IMR-90 (cell line): Measurements from ENCODE around the gene TSBP1. TPM values are rescaled to one million over a fixed set of nuclear protein-coding genes. Genes with fewer than 3 reads are reported as not detected.

ENCODE experiments used
- ATAC-seq: fragments of 200-7000 bp; cut with Tn5 transposase; 2 replicates; pipeline ENCODE4 v1.9.1; 2020; ENCODE audit warnings: low read depth, mild to moderate bottlenecking, moderate library complexity
- BruUV-seq: library from RNA; stranded (reverse); fragments of 400-500 nt; replicated peaks from 2 replicates; lab custom pipeline; 2021; lab: Mats Ljungman, UMichigan
- CTCF ChIA-PET: fragments of 300-600 bp; formaldehyde crosslinking; extraction: SDS; loops from one replicate; lab custom pipeline; 2021; ENCODE audit warnings: antibody characterized with exemption; lab: Yijun Ruan, JAX
- POLR2A ChIA-PET: fragments of 300-600 bp; sonication (Branson Sonifier 250); formaldehyde crosslinking; loops from one replicate; lab custom pipeline; 2022; ENCODE audit warnings: antibody characterized with exemption; ENCODE audit not compliant: unreplicated experiment; lab: Charles Lee
- DNase-seq: peaks from one replicate; pipeline ENCODE4 v3.0.0; 2013
- H2AFZ ChIP-seq: replicated peaks from 2 replicates; pipeline ENCODE3; 2013; ENCODE audit warnings: low read length, mild to moderate bottlenecking; ENCODE audit not compliant: poor library complexity
- H2AK5ac ChIP-seq: 2 replicates; pipeline ENCODE4 v1.6.1; 2013; ENCODE audit warnings: low read depth, low read length, inconsistent platforms
- H2AK9ac ChIP-seq: replicated peaks from 2 replicates; pipeline ENCODE3; 2013; ENCODE audit warnings: mild to moderate bottlenecking, low read depth, low read length, moderate library complexity; ENCODE audit not compliant: poor library complexity
- H2BK120ac ChIP-seq: 2 replicates; pipeline ENCODE4 v1.6.1; 2013; ENCODE audit warnings: low read depth, low read length, inconsistent platforms
- H2BK15ac ChIP-seq: 3 replicates; pipeline ENCODE4 v1.6.1; 2013; ENCODE audit warnings: low read depth, low read length, inconsistent platforms
- H2BK20ac ChIP-seq: 2 replicates; pipeline ENCODE4 v1.6.1; 2013; ENCODE audit warnings: low read depth, mild to moderate bottlenecking, inconsistent platforms, low read length, moderate library complexity
- H2BK5ac ChIP-seq: 2 replicates; pipeline ENCODE4 v1.6.1; 2013; ENCODE audit warnings: mild to moderate bottlenecking, low read depth, low read length, inconsistent platforms; ENCODE audit not compliant: poor library complexity, severe bottlenecking
- H3K14ac ChIP-seq: replicated peaks from 2 replicates; pipeline ENCODE4 v1.6.1; 2013; ENCODE audit warnings: low read depth, low read length, inconsistent platforms
- H3K18ac ChIP-seq: 2 replicates; pipeline ENCODE4 v1.6.1; 2013; ENCODE audit warnings: low read depth, low read length, control low read depth
- H3K23ac ChIP-seq: 2 replicates; pipeline ENCODE4 v1.6.1; 2013; ENCODE audit warnings: low read depth, low read length, inconsistent platforms
- H3K27ac ChIP-seq: 2 replicates; pipeline ENCODE4 v1.5.1; 2013; ENCODE audit warnings: mild to moderate bottlenecking, control low read depth, low read length; ENCODE audit not compliant: insufficient read depth
- H3K27me3 ChIP-seq: 2 replicates; pipeline ENCODE4 v1.6.1; 2013; ENCODE audit warnings: low read length; ENCODE audit not compliant: control insufficient read depth, insufficient read depth
- H3K36me3 ChIP-seq: 2 replicates; pipeline ENCODE4 v1.6.1; 2013; ENCODE audit warnings: low read length, mixed read lengths; ENCODE audit not compliant: control insufficient read depth, insufficient read depth
- H3K4ac ChIP-seq: 2 replicates; pipeline ENCODE4 v1.6.1; 2013; ENCODE audit warnings: low read depth, low read length, inconsistent platforms
- H3K4me1 ChIP-seq: 2 replicates; pipeline ENCODE4 v1.6.1; 2013; ENCODE audit warnings: low read length, mixed read lengths; ENCODE audit not compliant: control insufficient read depth, insufficient read depth
- H3K4me2 ChIP-seq: 2 replicates; pipeline ENCODE4 v1.6.1; 2013; ENCODE audit warnings: low read depth, mild to moderate bottlenecking, control low read depth, low read length, moderate library complexity
- H3K4me3 ChIP-seq: 2 replicates; pipeline ENCODE4 v1.5.1; 2013; ENCODE audit warnings: low read depth, mild to moderate bottlenecking, control low read depth, low read length, moderate library complexity; ENCODE audit not compliant: insufficient read depth
- H3K56ac ChIP-seq: 2 replicates; pipeline ENCODE4 v1.6.1; 2013; ENCODE audit warnings: low read length, inconsistent platforms; ENCODE audit not compliant: insufficient read depth; ENCODE audit errors: extremely low read depth
- H3K79me1 ChIP-seq, 2 experiments: 2 replicates each; pipeline ENCODE4 v1.6.1; 2013; ENCODE audit warnings: low read length in 2 of 2, inconsistent platforms in 1 of 2, low read depth in 1 of 2
- H3K9ac ChIP-seq: 2 replicates; pipeline ENCODE4 v1.6.1; 2013; ENCODE audit warnings: low read depth, low read length, control low read depth
- H3K9me1 ChIP-seq: 2 replicates; pipeline ENCODE4 v1.6.1; 2013; ENCODE audit warnings: low read length, inconsistent platforms; ENCODE audit not compliant: insufficient read depth
- H3K9me3 ChIP-seq: 2 replicates; pipeline ENCODE4 v1.6.1; 2013; ENCODE audit warnings: low read length; ENCODE audit not compliant: control insufficient read depth, insufficient read depth
- H4K20me1 ChIP-seq: 2 replicates; pipeline ENCODE4 v1.6.1; 2013; ENCODE audit warnings: low read length, inconsistent platforms; ENCODE audit not compliant: insufficient read depth
- H4K5ac ChIP-seq: 2 replicates; pipeline ENCODE4 v1.6.1; 2013; ENCODE audit warnings: mild to moderate bottlenecking, low read depth, low read length, control low read depth
- H4K8ac ChIP-seq, 2 experiments: 2 replicates each; pipeline ENCODE4 v1.6.1; 2013; ENCODE audit warnings: low read depth in 2 of 2, low read length in 2 of 2, control low read depth in 1 of 2, inconsistent platforms in 1 of 2
- H4K91ac ChIP-seq: 2 replicates; pipeline ENCODE4 v1.6.1; 2013; ENCODE audit warnings: low read depth, low read length, inconsistent platforms; ENCODE audit not compliant: insufficient read depth
- BHLHE40 ChIP-seq: fragments of 150-350 bp; IDR thresholded peaks from 2 replicates; pipeline ENCODE4 v1.6.1; 2016; ENCODE audit warnings: mild to moderate bottlenecking, low read depth, low read length
- CEBPB ChIP-seq: IDR thresholded peaks from 2 replicates; pipeline ENCODE4 v1.6.1; 2012; ENCODE audit warnings: low read depth, low read length, improper control_type of control experiment
- CHD1 ChIP-seq: IDR thresholded peaks from 2 replicates; pipeline ENCODE4 v1.6.1; 2012; ENCODE audit warnings: low read depth, low read length, improper control_type of control experiment
- CTCF ChIP-seq: conservative IDR thresholded peaks from 2 replicates; pipeline ENCODE4 v1.5.1; 2012; ENCODE audit warnings: mild to moderate bottlenecking, low read depth, low read length, improper control_type of control experiment
- FOS ChIP-seq: fragments of 150-350 bp; IDR thresholded peaks from 2 replicates; pipeline ENCODE4 v1.6.1; 2016; ENCODE audit warnings: low read depth, low read length
- MAFK ChIP-seq: IDR thresholded peaks from 2 replicates; pipeline ENCODE4 v1.6.1; 2012; ENCODE audit warnings: low read depth, low read length, improper control_type of control experiment
- POLR2A ChIP-seq: IDR thresholded peaks from 2 replicates; pipeline ENCODE4 v1.6.1; 2012; ENCODE audit warnings: mild to moderate bottlenecking, low read depth, low read length
- RAD21 ChIP-seq: IDR thresholded peaks from 2 replicates; pipeline ENCODE4 v1.6.1; 2012; ENCODE audit warnings: low read length, improper control_type of control experiment
- RFX5 ChIP-seq: IDR thresholded peaks from 2 replicates; pipeline ENCODE4 v1.8.0; 2012; ENCODE audit warnings: low read depth, mild to moderate bottlenecking, low read length, moderate library complexity
- WGBS, 2 experiments: methylation state at CpG; one replicate each; pipeline versions ENCODE4 v1.1.5 to v1.1.7; 2013; ENCODE audit warnings: missing lambda C conversion rate in 2 of 2; ENCODE audit not compliant: insufficient read length in 1 of 2; ENCODE audit errors: extremely low coverage in 2 of 2; 5-methylcytosine and 5-hydroxymethylcytosine counted together
- dilution Hi-C: fragments of 300-500 bp; cut with HindIII; formaldehyde crosslinking; loops from one replicate; pipeline ENCODE4 v1.14.3; 2018; ENCODE audit warnings: low sequenced_read_pairs; ENCODE audit not compliant: unreplicated experiment
- in situ Hi-C: fragments of 300-500 bp; cut with MboI; formaldehyde crosslinking; loops from 3 replicates; pipeline ENCODE4 v1.14.3; 2019; ENCODE audit warnings: low sequenced_read_pairs, inconsistent platforms, mixed read lengths
- intact Hi-C: fragments of 100-400 bp; cut with micrococcal nuclease; formaldehyde crosslinking; loops from 2 replicates; pipeline ENCODE4 v1.10.0; 2022
- polyA plus RNA-seq, 3 experiments: library from polyadenylated mRNA; depleted of rRNA; stranded (reverse); fragments of >200 nt; gene quantifications; 2 replicates each; pipeline ENCODE4 v1.2.3, GENCODE V29; 2012; ENCODE audit warnings: low replicate concordance in 1 of 3
- total RNA-seq: library from RNA; depleted of rRNA; stranded (reverse); fragments of >200 nt; gene quantifications from 2 replicates; pipeline ENCODE4 v1.2.3, GENCODE V29; 2012

TSBP1 gene
- total and polyA plus RNA-seq, 2 of the 4 experiments (the other 2 are of a cell fraction): not detected

- Histone ChIP-seq H3K9ac (no peak overlapping the region), H3K4me2 (no peak overlapping the region), H3K4ac (no peak overlapping the region), H4K8ac (no peak overlapping the region), H3K56ac (no peak overlapping the region), H3K4me3 (no peak overlapping the region), H2BK15ac (no peak overlapping the region), H2AFZ (no peak overlapping the region), H3K9me1 (no peaks in the 10 kb centered on the region), H4K5ac (no peak overlapping the region), H2AK5ac (no peak overlapping the region), H3K23ac (no peak overlapping the region), H3K18ac (no peak overlapping the region), H4K20me1 (no peaks in the 10 kb centered on the region), H3K36me3 (no peaks in the 10 kb centered on the region), H2AK9ac (no peak overlapping the region), H2BK5ac (no peak overlapping the region), H3K4me1 (no peaks in the 10 kb centered on the region), H3K27ac (no peak overlapping the region), H2BK120ac (no peak overlapping the region), H3K14ac (no peak overlapping the region), H2BK20ac (no peak overlapping the region), H3K27me3 (no peaks in the 10 kb centered on the region; the same call in 1 of the 2 replicates), H3K9me3 (no peaks in the 10 kb centered on the region), H3K79me1 (no peaks in the 10 kb centered on the region), H4K91ac (no peak overlapping the region)
- in situ Hi-C loops (no loop called here), intact Hi-C loops (no loop called here), dilution Hi-C loops (no loop called here)
- no TSS peak for BruUV-seq
- no CpG with 5 or more reads among the region's 3 CpGs for WGBS, 2 experiments
- TF ChIP-seq CTCF: no peak
- no peak for TF ChIP-seq RAD21
- TF ChIP-seq CHD1: no peak
- TF ChIP-seq RFX5: no peak
- TF ChIP-seq BHLHE40: no peak
- TF ChIP-seq CEBPB: no peak
- no peak for TF ChIP-seq POLR2A
- no peak for TF ChIP-seq FOS
- TF ChIP-seq MAFK: no peak
- DNase-seq: no peak
- ChIA-PET POLR2A (no interaction called here), CTCF (interaction anchor here (0.6 kb wide), 1 partner anchor 48 kb away, joined by 6 read pairs; no protein-coding TSS in a partner anchor)
- no peak for ATAC-seq
These were observed 44.6 kb downstream of the TSBP1 start for GRCh38 chr6:32327103-32327502.
